Liver (tissue), 9 donors: Measurements from ENCODE around the gene SLC66A1. TPM values are rescaled to one million over a fixed set of nuclear protein-coding genes. Genes with fewer than 3 reads are reported as not detected.

Experiments
- DNase-seq: peaks from one replicate; pipeline ENCODE4 v3.0.0-alpha.2; 2017; ENCODE audit warnings: low spot score
- H3K27ac ChIP-seq, 2 donors: one replicate each; pipeline ENCODE4 v1.7.0; 2013; ENCODE audit warnings: inconsistent platforms in 2 of 2, low read length in 2 of 2, control low read depth in 1 of 2, low read depth in 1 of 2, mild to moderate bottlenecking in 1 of 2
- H3K27me3 ChIP-seq, 4 donors: one replicate each; pipeline versions ENCODE4 v1.6.1 to v1.7.0; 2013; ENCODE audit warnings: low read length in 3 of 4, inconsistent platforms in 1 of 4, mild to moderate bottlenecking in 1 of 4, moderate library complexity in 1 of 4; ENCODE audit not compliant: control insufficient read depth in 4 of 4, insufficient read depth in 4 of 4
- H3K36me3 ChIP-seq, 4 donors: one replicate each; pipeline versions ENCODE4 v1.6.1 to v1.7.0; 2013; ENCODE audit warnings: low read length in 3 of 4, mild to moderate bottlenecking in 3 of 4, low read depth in 1 of 4, moderate library complexity in 1 of 4; ENCODE audit not compliant: control insufficient read depth in 4 of 4, insufficient read depth in 3 of 4
- H3K4me1 ChIP-seq, 4 donors: one replicate each; pipeline versions ENCODE4 v1.6.1 to v1.7.0; 2013; ENCODE audit warnings: low read length in 3 of 4, mild to moderate bottlenecking in 3 of 4, moderate library complexity in 1 of 4; ENCODE audit not compliant: control insufficient read depth in 4 of 4, insufficient read depth in 4 of 4
- H3K4me3 ChIP-seq, 3 donors: one replicate each; pipeline versions ENCODE4 v1.6.1 to v1.7.0; 2013; ENCODE audit warnings: low read length in 3 of 3, control low read depth in 1 of 3, low read depth in 1 of 3, mild to moderate bottlenecking in 1 of 3
- H3K9ac ChIP-seq, 2 donors: one replicate each; pipeline ENCODE4 v1.7.0; 2013; ENCODE audit warnings: low read length in 2 of 2, mild to moderate bottlenecking in 2 of 2, moderate library complexity in 2 of 2, control low read depth in 1 of 2, low read depth in 1 of 2
- H3K9me3 ChIP-seq, 4 donors: one replicate each; pipeline versions ENCODE4 v1.6.1 to v1.7.0; 2013; ENCODE audit warnings: low read length in 3 of 4; ENCODE audit not compliant: control insufficient read depth in 4 of 4
- EGR1 ChIP-seq, 2 donors: IDR thresholded peaks; 2 replicates each; pipeline ENCODE4 v1.6.1; 2016 to 2018; ENCODE audit warnings: antibody characterized with exemption in 2 of 2, low read depth in 2 of 2
- FOXA1 ChIP-seq: IDR thresholded peaks from 2 replicates; pipeline ENCODE4 v1.6.1; 2016; ENCODE audit warnings: antibody characterized with exemption
- FOXA2 ChIP-seq: IDR thresholded peaks from 2 replicates; pipeline ENCODE4 v1.6.1; 2016; ENCODE audit warnings: antibody characterized with exemption
- GABPA ChIP-seq, 2 donors: IDR thresholded peaks in 1 of 2; conservative IDR thresholded peaks in 1 of 2; 2 replicates each; pipeline ENCODE4 v1.6.1; 2016; ENCODE audit warnings: antibody characterized with exemption in 2 of 2, mild to moderate bottlenecking in 1 of 2, moderate library complexity in 1 of 2
- HNF4A ChIP-seq, 2 donors: conservative IDR thresholded peaks; 2 replicates each; pipeline ENCODE4 v1.6.1; 2016; ENCODE audit warnings: antibody characterized with exemption in 2 of 2, mild to moderate bottlenecking in 2 of 2
- HNF4G ChIP-seq: IDR thresholded peaks from 2 replicates; pipeline ENCODE4 v1.6.1; 2016; ENCODE audit warnings: antibody characterized with exemption
- JUND ChIP-seq, 2 donors: IDR thresholded peaks; 2 replicates each; pipeline ENCODE4 v1.6.1; 2016; ENCODE audit warnings: antibody characterized with exemption in 2 of 2
- NR2F2 ChIP-seq: IDR thresholded peaks from 2 replicates; pipeline ENCODE4 v1.6.1; 2016; ENCODE audit warnings: antibody characterized with exemption
- RAD21 ChIP-seq, 2 donors: IDR thresholded peaks; 2 replicates each; pipeline ENCODE4 v1.6.1; 2016; ENCODE audit warnings: antibody characterized with exemption in 2 of 2, mild to moderate bottlenecking in 2 of 2
- RXRA ChIP-seq, 2 donors: IDR thresholded peaks; 2 replicates each; pipeline ENCODE4 v1.6.1; 2017 to 2018; ENCODE audit warnings: antibody characterized with exemption in 2 of 2, mild to moderate bottlenecking in 1 of 2
- SP1 ChIP-seq: IDR thresholded peaks from 2 replicates; pipeline ENCODE4 v1.6.1; 2018; ENCODE audit warnings: antibody characterized with exemption, mild to moderate bottlenecking
- TAF1 ChIP-seq: conservative IDR thresholded peaks from 2 replicates; pipeline ENCODE4 v1.6.1; 2016; ENCODE audit warnings: antibody characterized with exemption, mild to moderate bottlenecking
- YY1 ChIP-seq: IDR thresholded peaks from 2 replicates; pipeline ENCODE4 v1.6.1; 2016; ENCODE audit warnings: antibody characterized with exemption, mild to moderate bottlenecking
- WGBS: extraction: QIAGEN DNeasy Blood & Tissue Kit; methylation state at CpG from one replicate; pipeline ENCODE4 v1.1.7; 2013; 5-methylcytosine and 5-hydroxymethylcytosine counted together
- polyA plus RNA-seq, 2 donors: library from polyadenylated mRNA; stranded (reverse) in 1 of 2; unstranded in 1 of 2; fragments of 200-250 nt in 1 of 2; fragments of >200 nt in 1 of 2; fragmentation: Nextera tagmentation in 1 of 2; extraction: Ambion mirVana in 1 of 2; gene quantifications; one replicate each; pipeline versions ENCODE4 v1.2.1 to v1.2.3, GENCODE V29; 2013 to 2015
- total RNA-seq, 2 donors: library from RNA; depleted of rRNA; stranded (reverse); fragments of >200 nt; gene quantifications; one replicate each; pipeline ENCODE4 v1.2.3, GENCODE V29; 2014
- TF ChIP-seq, protein P1 (sequence below): IDR thresholded peaks from 2 replicates; pipeline ENCODE4 v1.6.1; 2016; ENCODE audit warnings: antibody characterized with exemption
- TF ChIP-seq, protein P2 (sequence below): IDR thresholded peaks from 2 replicates; pipeline ENCODE4 v1.6.1; 2016; ENCODE audit warnings: antibody characterized with exemption
- TF ChIP-seq, protein P3 (sequence below): fragments of 150-350 bp; IDR thresholded peaks from 2 replicates; pipeline ENCODE4 v1.5.1; 2017; ENCODE audit warnings: improper control_type of control experiment, low read depth, low read length; ENCODE audit not compliant: missing input control
- TF ChIP-seq, protein P4 (sequence below): IDR thresholded peaks from 2 replicates; pipeline ENCODE4 v1.6.1; 2016; ENCODE audit warnings: antibody characterized with exemption
- TF ChIP-seq, protein P5 (sequence below): IDR thresholded peaks from 2 replicates; pipeline ENCODE4 v1.6.1; 2016; ENCODE audit warnings: antibody characterized with exemption, mild to moderate bottlenecking
- donor health status: healthy.
- donor health status: healthy.
- donor health status: healthy.
- donor health status: healthy.
- donor health status: healthy.

Gene SLC66A1
- total and polyA plus RNA-seq, 4 donors, result 6.8 to 16.0 (median 14.0) TPM

DNA sequence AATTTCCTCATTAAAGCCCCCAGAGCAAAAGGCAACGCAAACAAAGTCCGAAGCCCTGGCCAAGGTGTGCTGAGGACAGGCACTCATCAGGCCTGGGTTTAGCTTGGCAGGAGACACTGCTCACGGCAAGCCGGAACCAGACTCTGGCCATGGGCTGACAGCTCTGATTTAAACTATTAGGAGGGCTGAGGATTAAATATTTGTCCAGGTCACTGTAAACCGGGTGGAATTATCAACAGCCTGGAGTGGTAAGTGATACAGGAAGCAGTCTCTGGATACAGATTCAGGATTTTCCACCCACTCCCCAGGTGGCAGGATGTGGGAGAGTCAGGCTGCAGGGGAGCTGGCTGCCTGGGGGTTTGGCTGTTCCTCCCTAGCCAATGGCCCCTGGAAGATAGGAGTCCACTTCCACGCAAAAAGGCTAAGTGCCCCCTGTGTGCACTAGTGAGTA lies 42.4 kb downstream of the SLC66A1 start:
- Histone ChIP-seq H3K9me3 (no peaks in the 10 kb centered on the region), H3K36me3 (peaks cover 9 to 56% (median 27%) of the 10 kb centered on the region in 4 donors), H3K4me3 (no peak overlapping the region), H3K27ac (no peak overlapping the region), H3K9ac (no peak overlapping the region), H3K27me3 (no peaks in the 10 kb centered on the region), H3K4me1 (no peaks in the 10 kb centered on the region)
- no peak for DNase-seq
- TF ChIP-seq EGR1 (IDR thresholded peaks at IDR 0.05; ENCODE audit: low read depth in 2 of 2) (no peak), GABPA (IDR thresholded peaks at IDR 0.05 in 1 of 2, conservative IDR thresholded peaks at IDR 0.05 in 1 of 2) (no peak), RAD21 (IDR thresholded peaks at IDR 0.05) (no peak), YY1 (no peak), RXRA (IDR thresholded peaks at IDR 0.05) (no peak), FOXA2 (no peak), JUND (IDR thresholded peaks at IDR 0.05) (no peak)
- TF ChIP-seq, protein P1, sequence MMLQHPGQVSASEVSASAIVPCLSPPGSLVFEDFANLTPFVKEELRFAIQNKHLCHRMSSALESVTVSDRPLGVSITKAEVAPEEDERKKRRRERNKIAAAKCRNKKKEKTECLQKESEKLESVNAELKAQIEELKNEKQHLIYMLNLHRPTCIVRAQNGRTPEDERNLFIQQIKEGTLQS, result no peak
- TF ChIP-seq, protein P2, sequence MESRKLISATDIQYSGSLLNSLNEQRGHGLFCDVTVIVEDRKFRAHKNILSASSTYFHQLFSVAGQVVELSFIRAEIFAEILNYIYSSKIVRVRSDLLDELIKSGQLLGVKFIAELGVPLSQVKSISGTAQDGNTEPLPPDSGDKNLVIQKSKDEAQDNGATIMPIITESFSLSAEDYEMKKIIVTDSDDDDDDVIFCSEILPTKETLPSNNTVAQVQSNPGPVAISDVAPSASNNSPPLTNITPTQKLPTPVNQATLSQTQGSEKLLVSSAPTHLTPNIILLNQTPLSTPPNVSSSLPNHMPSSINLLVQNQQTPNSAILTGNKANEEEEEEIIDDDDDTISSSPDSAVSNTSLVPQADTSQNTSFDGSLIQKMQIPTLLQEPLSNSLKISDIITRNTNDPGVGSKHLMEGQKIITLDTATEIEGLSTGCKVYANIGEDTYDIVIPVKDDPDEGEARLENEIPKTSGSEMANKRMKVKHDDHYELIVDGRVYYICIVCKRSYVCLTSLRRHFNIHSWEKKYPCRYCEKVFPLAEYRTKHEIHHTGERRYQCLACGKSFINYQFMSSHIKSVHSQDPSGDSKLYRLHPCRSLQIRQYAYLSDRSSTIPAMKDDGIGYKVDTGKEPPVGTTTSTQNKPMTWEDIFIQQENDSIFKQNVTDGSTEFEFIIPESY, result no peak
- TF ChIP-seq, protein P3, sequence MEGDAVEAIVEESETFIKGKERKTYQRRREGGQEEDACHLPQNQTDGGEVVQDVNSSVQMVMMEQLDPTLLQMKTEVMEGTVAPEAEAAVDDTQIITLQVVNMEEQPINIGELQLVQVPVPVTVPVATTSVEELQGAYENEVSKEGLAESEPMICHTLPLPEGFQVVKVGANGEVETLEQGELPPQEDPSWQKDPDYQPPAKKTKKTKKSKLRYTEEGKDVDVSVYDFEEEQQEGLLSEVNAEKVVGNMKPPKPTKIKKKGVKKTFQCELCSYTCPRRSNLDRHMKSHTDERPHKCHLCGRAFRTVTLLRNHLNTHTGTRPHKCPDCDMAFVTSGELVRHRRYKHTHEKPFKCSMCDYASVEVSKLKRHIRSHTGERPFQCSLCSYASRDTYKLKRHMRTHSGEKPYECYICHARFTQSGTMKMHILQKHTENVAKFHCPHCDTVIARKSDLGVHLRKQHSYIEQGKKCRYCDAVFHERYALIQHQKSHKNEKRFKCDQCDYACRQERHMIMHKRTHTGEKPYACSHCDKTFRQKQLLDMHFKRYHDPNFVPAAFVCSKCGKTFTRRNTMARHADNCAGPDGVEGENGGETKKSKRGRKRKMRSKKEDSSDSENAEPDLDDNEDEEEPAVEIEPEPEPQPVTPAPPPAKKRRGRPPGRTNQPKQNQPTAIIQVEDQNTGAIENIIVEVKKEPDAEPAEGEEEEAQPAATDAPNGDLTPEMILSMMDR, result no peak
- WGBS, result 93% methylated on average over 6 of the region's 6 CpGs

DNA sequence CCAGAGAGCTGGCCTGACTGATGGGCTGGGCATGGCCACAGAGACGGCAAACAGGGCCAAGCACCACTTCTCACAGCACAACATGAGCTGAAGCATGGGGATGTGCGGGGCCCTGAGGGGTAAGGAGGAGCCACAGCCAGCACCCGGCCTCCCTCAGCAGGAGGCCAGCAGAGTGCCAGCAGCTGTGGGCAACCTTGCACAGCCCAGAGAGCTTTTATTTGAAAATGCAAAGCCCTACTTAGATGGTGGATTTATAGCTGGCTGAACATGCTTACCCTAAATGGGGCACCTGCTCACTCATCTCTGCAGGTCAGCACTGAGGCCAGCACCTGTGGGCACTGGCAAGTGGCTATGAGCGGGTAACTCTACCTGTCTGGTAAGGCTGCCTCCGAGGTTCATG lies 44.1 kb downstream of the SLC66A1 start:
- Histone ChIP-seq H3K27me3 (no peaks in the 10 kb centered on the region), H3K27ac (no peak overlapping the region), H3K9ac (no peak overlapping the region), H3K4me3 (no peak overlapping the region), H3K36me3 (peaks cover 6 to 50% (median 23%) of the 10 kb centered on the region in 4 donors), H3K9me3 (no peaks in the 10 kb centered on the region), H3K4me1 (no peaks in the 10 kb centered on the region)
- no peak for DNase-seq
- TF ChIP-seq YY1 (no peak), NR2F2 (no peak), EGR1 (IDR thresholded peaks at IDR 0.05; ENCODE audit: low read depth in 2 of 2) (no peak), TAF1 (no peak), RXRA (IDR thresholded peaks at IDR 0.05) (no peak), HNF4A (conservative IDR thresholded peaks at IDR 0.05) (no peak), GABPA (IDR thresholded peaks at IDR 0.05 in 1 of 2, conservative IDR thresholded peaks at IDR 0.05 in 1 of 2) (no peak), FOXA2 (no peak), RAD21 (IDR thresholded peaks at IDR 0.05) (no peak), SP1 (no peak), FOXA1 (no peak), HNF4G (no peak)
- TF ChIP-seq, protein P3, result no peak
- TF ChIP-seq, protein P1, result no peak
- TF ChIP-seq, protein P4, sequence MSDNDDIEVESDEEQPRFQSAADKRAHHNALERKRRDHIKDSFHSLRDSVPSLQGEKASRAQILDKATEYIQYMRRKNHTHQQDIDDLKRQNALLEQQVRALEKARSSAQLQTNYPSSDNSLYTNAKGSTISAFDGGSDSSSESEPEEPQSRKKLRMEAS, result no peak
- TF ChIP-seq, protein P5, sequence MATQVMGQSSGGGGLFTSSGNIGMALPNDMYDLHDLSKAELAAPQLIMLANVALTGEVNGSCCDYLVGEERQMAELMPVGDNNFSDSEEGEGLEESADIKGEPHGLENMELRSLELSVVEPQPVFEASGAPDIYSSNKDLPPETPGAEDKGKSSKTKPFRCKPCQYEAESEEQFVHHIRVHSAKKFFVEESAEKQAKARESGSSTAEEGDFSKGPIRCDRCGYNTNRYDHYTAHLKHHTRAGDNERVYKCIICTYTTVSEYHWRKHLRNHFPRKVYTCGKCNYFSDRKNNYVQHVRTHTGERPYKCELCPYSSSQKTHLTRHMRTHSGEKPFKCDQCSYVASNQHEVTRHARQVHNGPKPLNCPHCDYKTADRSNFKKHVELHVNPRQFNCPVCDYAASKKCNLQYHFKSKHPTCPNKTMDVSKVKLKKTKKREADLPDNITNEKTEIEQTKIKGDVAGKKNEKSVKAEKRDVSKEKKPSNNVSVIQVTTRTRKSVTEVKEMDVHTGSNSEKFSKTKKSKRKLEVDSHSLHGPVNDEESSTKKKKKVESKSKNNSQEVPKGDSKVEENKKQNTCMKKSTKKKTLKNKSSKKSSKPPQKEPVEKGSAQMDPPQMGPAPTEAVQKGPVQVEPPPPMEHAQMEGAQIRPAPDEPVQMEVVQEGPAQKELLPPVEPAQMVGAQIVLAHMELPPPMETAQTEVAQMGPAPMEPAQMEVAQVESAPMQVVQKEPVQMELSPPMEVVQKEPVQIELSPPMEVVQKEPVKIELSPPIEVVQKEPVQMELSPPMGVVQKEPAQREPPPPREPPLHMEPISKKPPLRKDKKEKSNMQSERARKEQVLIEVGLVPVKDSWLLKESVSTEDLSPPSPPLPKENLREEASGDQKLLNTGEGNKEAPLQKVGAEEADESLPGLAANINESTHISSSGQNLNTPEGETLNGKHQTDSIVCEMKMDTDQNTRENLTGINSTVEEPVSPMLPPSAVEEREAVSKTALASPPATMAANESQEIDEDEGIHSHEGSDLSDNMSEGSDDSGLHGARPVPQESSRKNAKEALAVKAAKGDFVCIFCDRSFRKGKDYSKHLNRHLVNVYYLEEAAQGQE, result no peak
- TF ChIP-seq, protein P2, result no peak
- 89% methylated on average over 5 of the region's 5 CpGs for WGBS
